ENCODE data around the gene ERMARD. TPM values are rescaled to one million over a fixed set of nuclear protein-coding genes. Genes with fewer than 3 reads are reported as not detected.

The ERMARD gene
- total RNA-seq, 1 experiment from 2014 or later: 13.6 TPM

DNA sequence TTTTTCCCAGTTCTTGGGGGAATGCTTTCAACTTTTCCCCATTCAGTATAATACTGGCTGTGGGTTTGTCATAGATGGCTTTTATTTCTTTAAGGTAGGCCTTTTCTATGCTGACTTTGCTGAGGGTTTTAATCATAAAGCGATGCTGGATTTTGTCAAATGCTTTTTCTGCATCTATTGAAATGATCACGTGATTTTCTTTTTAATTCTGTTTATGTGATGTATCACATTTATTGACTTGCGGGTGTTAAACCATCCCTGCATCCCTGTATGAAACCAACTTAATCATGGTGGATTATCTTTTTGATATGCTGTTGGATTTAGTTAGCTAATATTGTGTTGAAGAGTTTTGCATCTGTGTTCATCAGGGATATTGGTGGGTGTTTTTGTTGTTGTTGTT is 65.6 kb downstream of the ERMARD start:
- Histone ChIP-seq H3K56ac (ENCODE audit: insufficient read length, low read depth, low read length) (no peak overlapping the region), H2BK15ac (ENCODE audit: low read depth, low read length) (no peak overlapping the region), H3K4me1 (ENCODE audit: insufficient read depth, low read length) (peaks cover 6% of the 10 kb centered on the region; the same call in 1 of the 2 replicates), H3K23ac (ENCODE audit: insufficient read length, low read depth, low read length) (no peak overlapping the region), H3K9me3 (ENCODE audit: control insufficient read depth, low read depth, low read length) (no peaks in the 10 kb centered on the region), H2BK120ac (ENCODE audit: low read depth, low read length, poor library complexity, severe bottlenecking) (no peak overlapping the region), H4K91ac (ENCODE audit: insufficient read length, low read depth, low read length) (no peak overlapping the region), H2AFZ (ENCODE audit: low read length) (no peak overlapping the region), H3K9ac (ENCODE audit: extremely low read depth, insufficient read length, low read length) (no peak overlapping the region), H2BK5ac (ENCODE audit: insufficient read length, low read length) (no peak overlapping the region), H4K20me1 (ENCODE audit: control insufficient read depth, insufficient read depth, insufficient read length) (no peaks in the 10 kb centered on the region), H3K14ac (ENCODE audit: insufficient read depth, low read length) (no peak overlapping the region), H4K8ac (replicated peaks; ENCODE audit: insufficient read length, low read depth, low read length) (no peak overlapping the region), H3K27me3 (ENCODE audit: insufficient read depth, low read length) (no peaks in the 10 kb centered on the region), H2BK20ac (ENCODE audit: low read depth, low read length, poor library complexity, severe bottlenecking) (no peak overlapping the region), H3T11ph (ENCODE audit: low read length) (no peak overlapping the region), H3K23me2 (ENCODE audit: insufficient read length, low read depth, low read length, poor library complexity, severe bottlenecking) (no peaks in the 10 kb centered on the region), H3K27ac (ENCODE audit: insufficient read length, low read depth, low read length) (no peak overlapping the region), H3K4ac (ENCODE audit: low read depth, low read length) (no peak overlapping the region), H4K5ac (ENCODE audit: insufficient read length, low read depth, low read length) (no peak overlapping the region), H3K18ac (ENCODE audit: insufficient read length, low read depth, low read length) (no peak overlapping the region), H3K79me2 (ENCODE audit: insufficient read depth, low read length) (no peaks in the 10 kb centered on the region), H2BK12ac (ENCODE audit: insufficient read length, low read depth, low read length) (no peak overlapping the region), H3K79me1 (ENCODE audit: insufficient read depth, low read depth, low read length, poor library complexity, severe bottlenecking) (no peaks in the 10 kb centered on the region), H2AK5ac (ENCODE audit: insufficient read length, low read length) (no peak overlapping the region), H3K4me2 (ENCODE audit: insufficient read depth, insufficient read length, low read length) (no peak overlapping the region)
- Mint-ChIP-seq H3K4me3 (no peak overlapping the region), H3K27ac (no peak overlapping the region), H3K9me3 (peaks cover 26 to 32% of the 10 kb centered on the region in 2 experiments), H3K27me3 (ENCODE audit: low read depth) (peaks cover 5% of the 10 kb centered on the region), H3K4me1 (peaks cover 34 to 35% of the 10 kb centered on the region in 2 experiments), H3K36me3 (ENCODE audit: insufficient read depth in 1 of 3, low read depth in 3 of 3) (peaks cover 5 to 26% (median 8%) of the 10 kb centered on the region in 3 experiments)
- no peak for DNase-seq
- TF ChIP-seq, protein P1, sequence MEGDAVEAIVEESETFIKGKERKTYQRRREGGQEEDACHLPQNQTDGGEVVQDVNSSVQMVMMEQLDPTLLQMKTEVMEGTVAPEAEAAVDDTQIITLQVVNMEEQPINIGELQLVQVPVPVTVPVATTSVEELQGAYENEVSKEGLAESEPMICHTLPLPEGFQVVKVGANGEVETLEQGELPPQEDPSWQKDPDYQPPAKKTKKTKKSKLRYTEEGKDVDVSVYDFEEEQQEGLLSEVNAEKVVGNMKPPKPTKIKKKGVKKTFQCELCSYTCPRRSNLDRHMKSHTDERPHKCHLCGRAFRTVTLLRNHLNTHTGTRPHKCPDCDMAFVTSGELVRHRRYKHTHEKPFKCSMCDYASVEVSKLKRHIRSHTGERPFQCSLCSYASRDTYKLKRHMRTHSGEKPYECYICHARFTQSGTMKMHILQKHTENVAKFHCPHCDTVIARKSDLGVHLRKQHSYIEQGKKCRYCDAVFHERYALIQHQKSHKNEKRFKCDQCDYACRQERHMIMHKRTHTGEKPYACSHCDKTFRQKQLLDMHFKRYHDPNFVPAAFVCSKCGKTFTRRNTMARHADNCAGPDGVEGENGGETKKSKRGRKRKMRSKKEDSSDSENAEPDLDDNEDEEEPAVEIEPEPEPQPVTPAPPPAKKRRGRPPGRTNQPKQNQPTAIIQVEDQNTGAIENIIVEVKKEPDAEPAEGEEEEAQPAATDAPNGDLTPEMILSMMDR (conservative IDR thresholded peaks at IDR 0.05): no peak
- WGBS (ENCODE audit: extremely low coverage, insufficient read length, low lambda C conversion rate): no CpG with 5 or more reads among the region's 3 CpGs
